ENCODE results near the gene ACSF3.
"Not testable (repeated sequence)": the region's sequence is repeated elsewhere in the genome, so short reads cannot be mapped to it uniquely, and the experiment has no call there.

ACSF3 gene

DNA sequence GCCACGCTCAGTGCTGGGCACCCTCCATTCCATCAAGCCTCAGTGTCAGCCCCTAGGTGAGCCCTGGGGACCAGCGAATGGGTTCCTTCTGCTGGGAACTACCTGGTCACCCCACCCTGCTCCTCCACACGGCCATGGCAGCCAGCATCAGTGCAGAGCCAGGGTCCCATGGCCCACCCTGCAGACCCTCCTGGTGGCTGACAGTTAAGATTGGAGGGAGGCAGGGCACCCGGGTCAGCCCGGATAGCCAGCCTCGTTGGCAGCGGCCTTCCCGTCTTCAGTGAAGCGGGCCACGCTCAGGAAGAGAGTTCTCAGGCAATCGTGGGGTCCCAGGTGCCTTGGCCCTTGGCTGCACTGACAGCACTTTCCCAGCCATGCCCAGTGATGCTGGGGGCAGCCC lies 37.1 kb upstream of the ACSF3 start:
- DNase-seq: no peak

DNA sequence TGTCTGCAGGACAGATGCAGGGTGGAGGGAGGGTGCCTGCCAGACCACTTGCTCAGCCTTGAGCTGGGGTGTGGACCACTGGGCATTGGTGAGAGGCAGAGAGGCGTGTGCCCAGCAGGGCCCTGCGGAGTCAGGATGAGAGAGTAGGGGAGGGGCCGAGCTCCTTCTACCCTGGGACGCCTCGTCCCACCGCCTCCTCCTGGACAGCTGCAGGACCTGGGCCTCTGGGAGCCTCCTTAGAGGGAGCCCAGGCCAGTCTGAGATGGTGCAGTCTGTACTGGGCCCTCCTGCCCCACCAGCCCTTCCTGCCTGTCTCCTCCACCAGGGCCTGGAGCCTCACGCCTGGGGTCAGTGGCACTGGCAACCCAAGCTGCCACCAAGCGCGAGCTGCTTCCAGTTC lies 35.9 kb upstream of the ACSF3 start:
- DNase-seq: no peak

- no peak for DNase-seq
Measured at GRCh38 chr16:89058812-89059211, 34.8 kb upstream of the ACSF3 start.

DNA sequence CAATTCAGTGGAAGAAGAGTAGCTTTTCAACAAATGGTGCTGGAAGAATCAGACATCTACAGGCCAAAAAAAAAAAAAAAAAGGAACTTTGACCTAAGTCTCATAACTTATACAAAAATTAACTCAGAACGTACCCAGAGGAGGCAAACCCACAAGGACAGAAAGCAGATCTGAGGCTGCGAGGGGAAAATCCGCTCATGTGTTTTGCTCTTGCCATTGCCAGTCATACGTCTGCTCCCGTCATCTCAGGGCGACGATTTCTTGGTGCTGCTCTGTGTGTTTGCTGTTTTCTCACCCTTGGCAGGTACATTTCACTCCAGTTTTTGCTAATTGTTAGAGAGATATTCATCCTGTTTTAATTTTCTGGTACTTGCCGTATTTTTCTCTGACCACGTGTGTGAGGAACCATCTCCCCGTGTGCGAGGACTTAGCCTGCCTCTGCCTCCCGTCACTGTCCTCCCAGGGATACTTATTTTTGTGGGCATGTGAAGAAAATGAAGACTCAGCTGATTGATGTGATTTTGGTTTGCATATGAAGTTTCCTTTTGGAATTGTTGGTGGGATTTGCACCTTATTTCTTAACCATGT lies 33.4 kb upstream of the ACSF3 start:
- no peak for DNase-seq

DNA sequence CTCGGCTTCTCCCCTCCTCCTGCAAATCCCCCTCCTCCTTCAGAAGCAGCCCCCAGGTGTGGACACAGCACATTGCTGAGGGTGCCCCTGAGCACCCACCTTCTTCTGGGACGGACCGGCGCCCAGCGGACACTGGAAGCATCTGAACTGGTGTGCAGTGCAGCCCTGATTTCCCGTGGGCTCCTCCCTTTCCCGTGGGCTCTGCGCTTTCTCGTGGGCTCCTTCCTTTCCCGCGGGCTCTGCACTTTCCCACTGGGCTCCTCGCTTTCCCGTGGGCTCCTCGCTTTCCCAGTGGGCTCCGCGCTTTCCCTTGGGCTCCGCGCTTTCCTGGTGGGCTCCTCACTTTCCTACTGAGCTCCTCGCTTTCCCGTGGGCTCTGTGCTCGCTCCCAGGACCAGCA lies 32.6 kb upstream of the ACSF3 start:
- DNase-seq: no peak

DNA sequence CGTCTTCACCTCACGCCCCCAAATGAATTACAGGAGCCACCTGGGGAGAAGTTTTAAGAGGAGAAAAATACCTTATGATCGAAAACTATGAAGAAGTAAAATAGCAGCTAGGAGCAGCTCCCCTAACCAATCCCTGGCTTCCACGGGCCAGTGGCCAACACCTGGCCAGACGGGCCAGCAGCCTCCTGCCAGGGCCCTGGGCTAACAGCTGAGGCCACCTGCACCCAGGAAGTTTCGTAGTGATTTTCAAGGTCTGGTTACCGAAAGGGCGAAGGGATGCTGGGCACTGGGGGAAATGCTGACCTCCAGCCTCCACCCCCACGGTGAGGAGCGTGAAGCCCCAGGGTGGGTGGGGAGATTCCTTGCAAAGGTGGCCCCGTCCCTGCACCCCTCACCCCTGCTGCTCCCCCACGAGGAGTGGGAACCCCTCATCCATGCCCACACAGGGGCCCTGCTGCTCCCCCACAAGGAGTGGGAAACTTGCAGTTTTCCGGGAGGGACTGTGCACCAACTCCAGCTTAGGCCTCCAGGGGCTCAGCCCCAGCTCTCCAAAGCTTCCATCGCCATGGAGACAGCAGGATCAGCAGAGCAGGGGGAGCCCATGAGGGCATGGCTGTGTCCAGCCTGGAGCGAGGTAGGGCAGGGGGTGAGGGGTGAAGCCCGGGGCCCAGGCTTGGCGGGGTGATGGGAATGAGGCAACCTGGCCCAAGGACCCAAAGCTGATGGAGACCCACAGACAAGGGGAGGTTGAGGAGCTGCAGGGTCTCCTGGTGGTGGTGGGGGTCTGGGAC lies 31.9 kb upstream of the ACSF3 start:
- DNase-seq: no peak

DNA sequence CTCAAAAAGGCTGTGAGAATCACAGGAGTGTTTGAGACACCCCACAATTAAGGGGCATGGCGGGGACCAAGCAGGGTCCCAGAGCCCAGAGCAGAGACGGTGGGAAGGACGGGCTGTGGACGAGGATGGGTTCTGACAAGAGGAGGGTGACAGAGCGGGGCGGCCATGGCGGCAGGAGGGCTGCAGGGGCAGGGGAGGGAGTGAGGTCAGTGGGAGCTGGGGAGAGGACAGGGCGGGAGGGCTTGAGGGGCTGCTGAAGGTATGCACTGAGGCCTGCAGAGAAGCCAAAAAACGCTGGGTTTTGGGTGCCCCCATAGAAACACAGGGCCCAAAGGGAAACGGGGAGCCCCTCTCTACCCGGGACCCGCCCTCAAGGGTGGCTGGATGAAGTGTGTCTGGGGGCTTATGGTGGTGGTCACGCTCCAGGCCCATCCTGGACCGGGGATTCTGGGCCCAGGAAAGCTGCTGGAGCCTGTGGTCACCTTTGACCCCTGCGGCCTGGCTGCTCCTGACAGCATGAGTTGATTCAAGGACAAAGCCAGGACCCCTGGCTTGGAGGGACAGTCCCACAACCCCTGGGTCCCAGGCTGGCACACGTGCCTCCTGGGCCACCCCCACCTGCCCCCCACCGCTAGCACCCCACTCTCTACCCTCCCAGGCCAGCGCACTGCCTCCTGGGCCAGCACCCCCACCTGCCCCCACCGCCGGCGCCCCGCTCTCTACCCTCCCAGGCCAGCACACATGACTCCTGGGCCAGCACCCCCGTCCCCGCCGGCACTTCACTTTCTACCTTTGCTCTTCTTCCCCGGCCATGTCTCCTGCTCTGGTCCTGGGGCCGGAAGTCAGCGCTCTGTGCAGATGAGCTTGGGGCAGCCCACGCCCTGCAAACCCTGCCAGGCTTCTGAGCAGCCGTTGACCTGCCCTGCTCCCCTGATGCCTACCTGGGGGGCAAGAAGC lies 31.0 kb upstream of the ACSF3 start:
- no peak for DNase-seq

GRCh38 chr16:89063768-89064320 lies 29.8 kb upstream of the ACSF3 start:
- no peak for DNase-seq

DNA sequence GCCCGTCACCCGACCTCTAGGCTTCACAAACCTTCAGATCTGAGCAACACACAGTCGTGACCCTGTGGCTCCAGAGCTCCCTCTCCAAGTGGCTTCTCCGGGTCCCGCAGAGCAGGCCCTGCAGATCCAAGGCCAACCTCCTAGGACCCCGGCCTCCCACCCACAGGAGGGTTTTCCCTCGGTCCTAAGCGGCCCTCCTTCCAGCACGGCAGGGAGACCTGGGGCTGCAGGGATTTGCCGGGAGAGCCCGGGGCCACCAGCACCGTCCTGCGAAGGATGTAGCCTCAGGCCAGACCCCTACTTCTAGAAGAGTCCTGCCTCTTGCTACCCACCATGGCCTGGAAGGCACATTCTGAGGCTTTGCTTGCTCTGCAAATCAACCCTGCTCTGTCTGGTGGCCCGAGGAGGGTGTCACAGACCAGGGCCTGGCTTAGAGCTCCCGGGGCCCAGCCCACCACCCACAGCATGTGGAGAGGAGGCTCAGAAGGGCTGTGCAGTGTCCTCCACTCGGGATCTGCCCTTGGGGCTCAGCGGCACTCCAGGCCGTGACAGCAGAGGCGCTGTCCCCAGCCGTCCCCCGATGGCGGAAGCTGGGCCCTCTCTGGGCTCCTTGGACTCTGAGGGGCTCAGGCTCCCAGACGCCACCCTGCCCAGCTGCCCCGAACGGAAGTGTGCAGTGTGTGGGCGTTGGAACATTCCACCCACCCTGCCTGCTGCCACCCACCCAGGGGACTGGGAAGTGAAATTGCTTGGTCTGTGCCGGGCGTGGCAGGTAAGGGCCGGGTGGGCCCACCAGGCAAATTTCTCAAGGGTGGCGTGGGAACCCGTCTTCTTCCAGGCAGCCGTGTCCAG lies 28.8 kb upstream of the ACSF3 start:
- no peak for DNase-seq

DNA sequence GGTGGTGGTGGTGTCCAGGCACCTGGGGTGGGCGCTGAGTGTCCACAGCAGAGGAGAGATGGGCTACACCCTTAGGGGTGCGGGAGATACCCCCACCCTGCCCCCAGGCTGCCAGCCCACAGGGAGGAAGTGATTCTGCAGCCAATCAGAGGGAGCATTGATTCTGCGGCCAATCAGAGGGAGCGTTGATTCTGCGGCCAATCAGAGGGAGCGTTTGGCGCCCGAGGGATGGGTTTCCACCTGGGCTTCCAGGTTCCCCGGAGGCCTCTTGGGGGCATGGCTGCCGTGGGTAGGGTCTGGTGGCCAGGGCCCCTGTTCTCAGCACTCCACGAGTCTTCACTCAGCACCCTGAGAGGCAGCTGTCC lies 28.2 kb upstream of the ACSF3 start:
- no peak for DNase-seq

- no peak for DNase-seq
Measured at GRCh38 chr16:89066721-89067120, 26.9 kb upstream of the ACSF3 start.

GRCh38 chr16:89067677-89068443 lies 25.8 kb upstream of the ACSF3 start:
- no peak for DNase-seq

DNA sequence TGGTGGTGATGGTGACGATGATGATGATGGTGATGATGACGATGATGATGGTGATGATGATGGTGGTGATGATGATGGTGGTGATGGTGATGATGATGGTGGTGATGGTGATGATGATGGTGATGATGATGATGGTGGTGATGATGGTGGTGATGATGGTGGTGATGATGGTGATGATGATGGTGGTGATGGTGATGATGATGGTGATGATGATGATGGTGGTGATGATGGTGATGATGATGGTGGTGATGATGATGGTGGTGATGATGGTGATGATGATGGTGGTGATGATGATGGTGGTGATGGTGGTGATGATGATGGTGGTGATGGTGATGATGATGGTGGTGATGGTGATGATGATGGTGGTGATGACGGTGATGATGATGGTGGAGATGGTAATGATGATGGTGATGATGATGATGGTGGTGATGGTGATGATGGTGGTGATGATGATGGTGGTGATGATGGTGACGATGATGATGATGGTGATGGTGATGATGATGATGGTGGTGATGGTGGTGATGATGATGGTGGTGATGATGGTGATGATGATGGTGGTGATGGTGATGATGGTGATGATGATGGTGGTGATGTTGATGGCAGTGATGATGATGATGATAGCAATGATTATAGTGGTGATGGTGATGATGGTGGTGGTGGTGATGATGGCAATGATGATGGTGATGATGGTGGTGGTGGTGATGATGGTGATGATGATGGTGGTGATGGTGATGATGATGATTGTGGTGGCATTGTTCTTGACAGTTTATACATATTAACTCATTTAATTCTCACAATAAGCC lies 24.6 kb upstream of the ACSF3 start:
- DNase-seq: not testable (repeated sequence)

DNA sequence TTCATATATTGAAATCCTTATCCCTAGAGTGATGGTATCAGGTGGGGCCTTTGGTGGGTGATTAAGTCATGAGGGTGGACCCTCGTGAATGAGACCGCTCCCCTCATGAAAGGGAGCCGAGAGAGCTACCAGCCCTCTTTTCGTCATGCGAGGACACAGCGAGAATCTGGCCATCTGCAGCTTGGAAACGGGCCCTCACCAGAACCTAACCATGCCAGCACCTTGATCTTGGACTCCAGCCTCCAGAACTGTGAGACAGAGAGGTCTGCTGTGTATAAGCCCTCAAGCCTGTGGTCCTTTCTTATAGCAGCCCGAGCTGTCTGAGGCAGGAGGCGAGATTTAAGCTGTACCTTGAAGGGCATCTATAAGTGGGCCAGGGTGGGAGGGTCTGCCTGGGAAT lies 23.7 kb upstream of the ACSF3 start:
- no peak for DNase-seq

DNA sequence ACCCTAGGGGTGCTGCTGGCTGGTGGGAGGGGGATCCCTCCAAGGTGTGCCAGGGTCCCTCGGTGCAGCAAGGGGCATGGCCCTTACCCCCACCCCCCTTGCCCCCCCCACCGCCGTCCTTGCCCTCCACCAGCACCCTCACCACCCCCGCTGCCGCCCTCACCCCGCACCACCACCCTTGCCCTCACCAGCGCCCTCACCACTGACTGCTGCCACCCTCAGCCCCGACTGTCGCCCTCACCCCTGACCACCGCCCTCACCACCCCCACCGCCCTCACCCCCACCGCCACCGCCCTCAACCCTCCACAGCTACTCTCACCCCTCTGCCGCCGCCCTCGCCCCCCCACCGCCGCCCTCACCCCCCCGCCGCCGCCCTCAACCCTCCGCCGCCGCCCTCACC lies 23.1 kb upstream of the ACSF3 start:
- no peak for DNase-seq

- DNase-seq: no peak
Measured at GRCh38 chr16:89071686-89072547, 21.7 kb upstream of the ACSF3 start.

- no peak for DNase-seq
Measured at GRCh38 chr16:89072548-89073130, 21.0 kb upstream of the ACSF3 start.

DNA sequence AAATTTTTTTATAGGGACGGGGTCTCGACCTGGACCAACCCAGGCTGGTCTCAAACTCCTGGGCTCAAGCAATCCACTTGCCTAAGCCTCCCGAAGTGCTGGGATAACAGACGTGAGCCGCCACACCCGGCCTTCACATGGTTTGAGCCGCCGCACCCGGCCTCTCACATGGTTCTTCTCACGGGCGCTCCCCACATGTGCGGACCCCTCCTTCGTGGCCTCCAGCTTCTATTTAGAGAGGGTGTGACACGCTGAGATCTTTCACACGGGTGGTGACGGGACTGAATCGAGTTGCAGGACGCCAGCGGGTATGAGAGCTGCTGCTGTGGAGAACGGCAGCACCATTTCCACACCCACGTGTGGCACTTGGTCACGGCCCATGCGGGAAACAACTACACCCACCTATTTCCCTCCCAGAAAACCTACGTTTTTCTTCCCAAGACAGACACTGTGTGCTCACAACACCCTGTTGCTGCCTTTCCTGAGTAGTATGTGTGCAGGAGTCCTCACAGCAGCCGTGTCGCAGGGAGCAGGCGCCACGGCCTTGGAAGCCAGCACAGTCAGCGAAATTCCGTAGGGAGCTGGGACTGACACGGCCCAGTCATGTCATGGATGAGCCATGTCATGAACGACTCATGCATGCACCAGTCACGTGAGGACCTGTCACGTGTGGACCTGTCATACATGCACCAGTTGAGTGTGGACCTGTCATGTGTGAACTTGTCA lies 20.1 kb upstream of the ACSF3 start:
- no peak for DNase-seq

All from inflammatory macrophage treated with lipopolysaccharide for 1 hour (primary cell).